ENCODE results near the gene FABP6.

The FABP6 gene

DNA sequence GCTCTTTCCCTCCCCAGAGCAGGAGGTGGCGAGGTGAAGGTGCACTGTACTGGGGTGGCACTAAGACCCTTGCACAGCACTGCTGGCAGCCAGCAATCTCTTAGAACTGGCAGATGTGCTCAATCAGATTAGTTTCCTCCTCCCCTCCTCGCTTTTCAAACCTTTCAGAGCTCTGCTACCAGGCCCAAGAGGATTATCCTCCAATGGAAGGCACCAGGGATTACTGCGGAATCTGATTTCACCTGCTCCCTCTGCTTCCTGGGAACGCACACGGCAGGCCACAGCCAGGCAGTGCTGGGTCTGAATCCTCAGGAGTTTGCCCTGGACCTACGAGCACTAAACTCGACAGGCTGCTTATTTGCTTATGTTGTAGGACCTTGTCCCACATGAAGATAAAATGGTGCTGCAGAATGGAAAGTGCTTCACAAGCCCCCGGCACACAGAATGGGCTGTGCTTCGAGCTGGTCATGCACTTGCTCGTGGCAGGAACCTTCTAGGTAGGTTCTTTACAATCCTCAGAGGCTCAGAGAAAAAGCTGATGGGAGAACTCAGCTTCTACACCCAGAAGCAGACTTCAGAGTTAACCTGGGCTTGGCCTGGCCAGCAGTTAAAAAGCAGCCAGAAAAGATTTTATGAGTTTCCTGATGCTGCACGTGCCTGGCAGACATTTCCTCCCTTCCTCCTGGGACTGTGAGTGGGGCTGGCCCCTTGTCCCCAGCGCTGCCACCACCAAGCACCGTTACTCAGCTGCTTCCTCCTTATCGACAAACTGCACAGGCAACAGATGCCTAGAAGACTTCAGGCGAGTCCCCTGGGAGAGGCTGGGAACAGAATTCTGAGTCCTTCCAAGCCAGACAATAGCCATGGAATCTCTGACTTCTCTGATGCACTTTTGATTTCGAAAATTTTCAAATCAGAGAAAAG is 33.1 kb downstream of the FABP6 start:
- Mint-ChIP-seq H3K4me3 (no peak overlapping the region), H3K9me3 (no peaks in the 10 kb centered on the region), H3K4me1 (ENCODE audit: low read depth) (peaks cover 4% of the 10 kb centered on the region), H3K36me3 (ENCODE audit: low read depth) (no peaks in the 10 kb centered on the region), H3K27me3 (peaks cover 14% of the 10 kb centered on the region), H3K27ac (no peak overlapping the region)
- DNase-seq = no peak

DNA sequence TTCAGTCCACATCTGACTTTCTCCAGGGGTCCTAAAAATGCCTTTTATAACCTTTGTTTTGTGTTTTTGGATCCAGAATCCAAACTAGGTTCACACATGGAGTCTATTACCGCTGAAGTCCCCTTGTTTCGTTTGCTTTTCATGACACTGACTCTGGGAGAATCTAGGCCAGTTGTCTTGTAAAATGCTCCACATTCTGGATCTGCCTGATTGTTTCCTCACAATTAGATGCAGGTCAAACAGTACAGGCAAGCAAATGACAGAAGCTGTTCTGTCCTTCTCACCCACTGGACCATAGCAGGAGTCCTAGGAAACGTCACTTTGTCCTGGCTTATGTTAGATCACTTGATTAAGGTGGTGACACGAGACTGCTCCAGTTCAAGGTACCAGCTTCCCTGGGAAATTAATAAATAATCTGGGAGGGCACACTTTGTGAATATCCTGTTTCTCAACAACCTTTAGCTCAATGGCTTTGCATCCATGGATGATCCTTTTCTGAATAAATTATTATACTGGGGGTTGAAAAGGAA is 34.1 kb downstream of the FABP6 start:
- Mint-ChIP-seq H3K27ac (no peak overlapping the region), H3K9me3 (no peaks in the 10 kb centered on the region), H3K27me3 (peaks cover 14% of the 10 kb centered on the region), H3K4me1 (ENCODE audit: low read depth) (peaks cover 4% of the 10 kb centered on the region), H3K36me3 (ENCODE audit: low read depth) (no peaks in the 10 kb centered on the region), H3K4me3 (no peak overlapping the region)
- no peak for DNase-seq

DNA sequence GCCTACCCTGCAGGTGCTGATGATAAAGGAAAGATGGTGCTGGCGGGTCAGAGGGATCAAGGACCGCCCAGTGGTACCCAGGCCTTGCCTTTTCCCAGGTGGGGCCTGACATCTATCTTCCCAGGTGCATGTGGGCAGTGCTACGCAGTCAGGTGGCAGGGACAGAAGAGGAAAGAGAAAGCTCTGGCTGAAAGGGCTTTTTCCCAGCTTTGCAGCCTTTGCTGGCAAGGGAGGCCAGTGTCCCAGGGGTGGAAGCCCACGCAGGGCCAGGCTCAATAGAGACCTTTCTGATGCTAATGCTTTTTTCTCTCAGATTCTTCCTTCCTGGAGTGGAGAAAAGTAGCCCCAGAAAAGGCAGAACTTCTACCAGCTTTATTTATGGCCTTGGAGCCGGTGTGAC is 36.7 kb downstream of the FABP6 start:
- Mint-ChIP-seq H3K27ac (no peak overlapping the region), H3K36me3 (ENCODE audit: low read depth) (no peaks in the 10 kb centered on the region), H3K4me3 (no peak overlapping the region), H3K9me3 (no peaks in the 10 kb centered on the region), H3K4me1 (ENCODE audit: low read depth) (peaks cover 6% of the 10 kb centered on the region), H3K27me3 (peaks cover 12% of the 10 kb centered on the region)
- no peak for DNase-seq

DNA sequence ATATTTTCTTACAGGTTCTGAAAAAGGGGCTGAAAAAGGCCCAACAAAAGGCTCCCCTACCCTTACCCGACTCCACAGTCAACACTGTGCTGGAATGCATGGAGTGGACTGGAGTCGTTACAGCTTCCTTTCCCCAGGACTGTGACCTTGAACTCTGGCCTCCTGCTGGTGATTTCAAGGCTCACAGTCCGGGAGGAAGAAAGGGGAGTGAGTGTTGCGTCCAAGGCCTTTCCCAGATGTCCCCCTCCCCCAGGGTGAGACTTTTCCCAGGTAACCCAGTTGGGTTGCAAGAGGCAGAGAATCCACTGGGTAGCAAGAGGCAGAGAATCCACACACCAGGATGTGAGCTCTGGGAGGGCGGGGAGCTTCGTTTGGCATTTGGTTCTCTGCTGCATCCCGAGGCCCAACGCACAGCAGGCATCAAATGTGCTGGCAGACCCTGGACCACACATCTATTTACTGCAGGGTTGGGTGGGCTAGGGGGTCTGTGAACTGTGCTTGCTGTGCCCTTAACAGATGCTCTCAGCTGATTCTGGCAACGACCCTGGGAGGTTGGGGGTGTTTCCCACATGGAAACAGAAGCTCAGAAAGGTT is 37.5 kb downstream of the FABP6 start:
- Mint-ChIP-seq H3K27me3 (peaks cover 6% of the 10 kb centered on the region), H3K27ac (no peak overlapping the region), H3K36me3 (ENCODE audit: low read depth) (no peaks in the 10 kb centered on the region), H3K4me1 (ENCODE audit: low read depth) (peaks cover 10% of the 10 kb centered on the region), H3K4me3 (no peak overlapping the region), H3K9me3 (no peaks in the 10 kb centered on the region)
- DNase-seq = no peak

DNA sequence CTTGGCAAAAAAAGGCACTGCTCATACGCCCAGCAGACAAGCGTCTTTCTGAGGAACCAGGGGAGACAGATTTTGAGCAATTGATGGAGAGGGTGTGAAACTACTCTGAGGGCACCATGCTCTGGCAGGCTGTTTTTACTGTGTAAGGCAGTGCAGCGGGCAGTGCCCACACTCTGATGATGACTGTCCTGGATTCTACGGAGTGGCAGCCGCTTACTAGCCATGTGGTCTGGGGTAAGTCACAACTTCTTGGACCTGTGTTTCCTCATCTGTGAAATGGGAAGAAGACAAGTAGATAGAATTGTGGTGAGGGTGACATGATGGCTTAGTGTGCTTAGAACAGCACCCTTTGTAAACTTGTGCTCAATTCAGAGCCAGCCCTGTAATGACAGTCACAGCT is 38.8 kb downstream of the FABP6 start:
- peaks cover 5% of the 10 kb centered on the region for H3K4me1 Mint-ChIP-seq (ENCODE audit: low read depth)
- DNase-seq = no peak
- no peak overlapping the region for H3K27ac Mint-ChIP-seq
- H3K36me3 Mint-ChIP-seq (ENCODE audit: low read depth) = no peaks in the 10 kb centered on the region
- no peaks in the 10 kb centered on the region for H3K9me3 Mint-ChIP-seq
- H3K27me3 Mint-ChIP-seq = peaks cover 4% of the 10 kb centered on the region
- no peak overlapping the region for H3K4me3 Mint-ChIP-seq

DNA sequence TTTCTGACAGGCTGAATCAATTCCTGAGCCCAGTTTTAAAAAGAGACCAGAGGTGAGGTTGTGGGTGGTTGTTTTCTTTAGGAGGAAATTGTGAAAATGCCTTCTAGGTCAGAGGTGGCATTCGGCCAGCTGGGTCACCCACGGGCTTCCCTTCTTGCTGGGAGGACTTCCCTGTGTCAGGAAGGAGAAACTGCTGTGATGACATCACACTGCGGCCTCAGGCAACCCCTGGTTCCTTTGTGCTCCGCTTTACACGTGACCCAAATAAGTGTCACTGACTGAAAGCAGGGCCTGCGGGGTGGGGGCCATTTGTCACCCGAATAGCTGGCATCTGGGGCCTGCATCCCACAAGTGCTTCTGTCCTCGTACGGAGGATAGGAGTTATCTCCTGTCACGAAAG is 39.7 kb downstream of the FABP6 start:
- no peak overlapping the region for H3K27ac Mint-ChIP-seq
- H3K4me3 Mint-ChIP-seq = no peak overlapping the region
- DNase-seq = no peak
- no peaks in the 10 kb centered on the region for H3K36me3 Mint-ChIP-seq (ENCODE audit: low read depth)
- peaks cover 5% of the 10 kb centered on the region for H3K4me1 Mint-ChIP-seq (ENCODE audit: low read depth)
- peaks cover 3% of the 10 kb centered on the region for H3K27me3 Mint-ChIP-seq
- H3K9me3 Mint-ChIP-seq = no peaks in the 10 kb centered on the region

DNA sequence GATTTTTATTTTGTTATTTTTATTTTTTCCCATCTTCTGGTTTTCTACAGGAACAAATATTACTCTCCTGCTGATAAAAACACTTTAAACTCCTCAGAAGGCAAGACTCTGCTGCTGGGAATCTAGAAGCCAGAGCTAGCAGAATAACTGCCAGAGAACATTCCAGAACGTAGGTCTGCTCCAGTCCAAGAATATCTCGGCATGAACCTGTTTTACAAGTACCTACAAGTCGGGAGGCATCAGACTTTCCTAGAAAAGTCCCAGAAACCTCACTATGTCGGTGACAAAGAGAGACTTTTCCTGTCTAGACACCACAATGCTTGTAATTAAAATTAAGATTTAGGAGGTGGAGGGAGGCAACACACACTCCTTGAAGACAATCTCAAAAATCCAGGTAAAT is 41.4 kb downstream of the FABP6 start:
- H3K9me3 Mint-ChIP-seq = no peaks in the 10 kb centered on the region

DNA sequence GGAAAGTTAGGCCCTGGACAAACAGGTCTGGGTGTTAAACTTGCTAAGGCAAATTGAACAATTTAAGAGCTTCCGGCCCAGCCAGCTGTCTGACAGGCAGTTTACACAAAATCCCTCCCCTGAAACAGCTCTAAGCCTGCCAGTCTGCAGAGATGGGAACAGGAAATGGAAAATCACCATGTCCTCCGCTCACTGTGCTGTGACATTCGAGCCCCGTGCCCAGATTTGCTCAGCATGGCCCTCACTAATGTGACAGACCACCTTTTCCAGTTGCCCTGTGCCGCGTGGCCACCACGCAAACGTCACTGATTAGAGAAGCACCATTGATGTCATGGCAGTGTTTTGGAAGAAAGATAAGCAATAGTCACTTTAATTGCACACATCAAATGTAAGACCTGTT is 42.1 kb downstream of the FABP6 start:
- Mint-ChIP-seq H3K4me3 (no peak overlapping the region), H3K27ac (no peak overlapping the region), H3K27me3 (peaks cover 3% of the 10 kb centered on the region), H3K36me3 (ENCODE audit: low read depth) (no peaks in the 10 kb centered on the region), H3K9me3 (no peaks in the 10 kb centered on the region), H3K4me1 (ENCODE audit: low read depth) (peaks cover 5% of the 10 kb centered on the region)
- no peak for DNase-seq

More for the DNA sequence above, 41.4 kb downstream of the FABP6 start:
- H3K27ac Mint-ChIP-seq = no peak overlapping the region
- peaks cover 3% of the 10 kb centered on the region for H3K27me3 Mint-ChIP-seq
- H3K4me1 Mint-ChIP-seq (ENCODE audit: low read depth) = peaks cover 5% of the 10 kb centered on the region
- H3K36me3 Mint-ChIP-seq (ENCODE audit: low read depth) = no peaks in the 10 kb centered on the region
- DNase-seq = no peak
- H3K4me3 Mint-ChIP-seq = no peak overlapping the region

DNA sequence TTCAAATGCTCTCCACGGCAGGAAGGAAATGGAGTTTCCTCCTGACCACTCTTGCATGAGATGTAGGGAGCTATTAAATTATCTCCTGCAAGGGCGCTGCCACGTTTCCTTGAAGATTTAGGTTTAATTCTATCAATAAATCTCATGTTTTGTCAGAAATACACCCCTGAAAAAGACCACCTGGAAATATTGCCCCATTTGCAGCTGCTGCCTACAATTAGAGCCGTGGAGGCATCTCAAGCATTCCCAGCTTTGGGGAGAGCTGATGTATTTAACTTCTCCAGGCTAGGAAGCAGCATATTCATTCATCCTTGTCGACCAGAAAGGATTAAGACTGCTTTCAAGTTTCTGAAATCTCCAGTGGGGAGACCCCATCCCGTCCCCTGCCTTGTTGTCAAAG is 42.5 kb downstream of the FABP6 start:
- H3K4me3 Mint-ChIP-seq = no peak overlapping the region
- peaks cover 5% of the 10 kb centered on the region for H3K4me1 Mint-ChIP-seq (ENCODE audit: low read depth)
- no peak overlapping the region for H3K27ac Mint-ChIP-seq
- H3K36me3 Mint-ChIP-seq (ENCODE audit: low read depth) = no peaks in the 10 kb centered on the region
- H3K9me3 Mint-ChIP-seq = no peaks in the 10 kb centered on the region
- no peak for DNase-seq
- H3K27me3 Mint-ChIP-seq = peaks cover 3% of the 10 kb centered on the region

DNA sequence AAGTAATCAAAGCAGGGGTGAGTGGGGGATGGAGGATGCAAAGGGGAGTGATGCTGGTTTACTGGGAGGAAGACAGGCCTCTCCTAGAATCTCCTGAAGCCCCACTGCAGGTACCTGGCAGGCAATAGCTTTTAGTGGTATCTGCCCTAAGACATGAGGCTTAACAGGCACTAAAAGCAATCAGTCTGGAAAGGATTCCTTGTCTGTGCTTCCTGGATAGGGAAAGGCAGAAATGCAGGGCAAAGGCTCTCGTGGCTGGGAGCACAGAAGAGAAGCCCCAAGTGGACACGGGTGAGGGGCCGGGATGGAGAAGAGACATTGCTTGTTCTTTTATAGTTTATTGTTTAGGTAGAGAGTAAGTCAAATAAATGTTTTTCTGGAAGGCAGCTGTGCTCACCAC is 43.0 kb downstream of the FABP6 start:
- H3K4me3 Mint-ChIP-seq = no peak overlapping the region
- peaks cover 5% of the 10 kb centered on the region for H3K4me1 Mint-ChIP-seq (ENCODE audit: low read depth)
- no peaks in the 10 kb centered on the region for H3K9me3 Mint-ChIP-seq
- peaks cover 3% of the 10 kb centered on the region for H3K27me3 Mint-ChIP-seq
- no peaks in the 10 kb centered on the region for H3K36me3 Mint-ChIP-seq (ENCODE audit: low read depth)
- no peak for DNase-seq
- H3K27ac Mint-ChIP-seq = no peak overlapping the region

DNA sequence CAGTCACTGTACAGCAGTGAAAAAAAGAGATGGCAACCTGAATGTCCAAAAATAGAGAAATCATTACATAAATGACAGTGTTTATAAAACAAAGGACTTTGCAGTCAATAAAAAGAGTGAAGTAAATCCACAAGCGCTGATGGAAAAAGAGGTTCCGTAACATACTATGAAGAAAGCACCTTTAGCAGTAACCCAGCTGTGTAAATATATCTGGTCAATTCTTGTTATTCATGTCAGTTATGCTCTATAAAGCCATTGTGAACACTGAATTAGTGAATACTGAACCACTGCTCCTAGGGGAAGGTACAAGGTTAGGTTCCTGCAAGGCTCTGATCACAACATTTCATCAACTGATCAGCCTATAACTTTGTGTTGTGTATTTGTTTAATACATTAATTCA is 43.6 kb downstream of the FABP6 start:
- Mint-ChIP-seq H3K4me1 (ENCODE audit: low read depth) (peaks cover 5% of the 10 kb centered on the region), H3K36me3 (ENCODE audit: low read depth) (no peaks in the 10 kb centered on the region), H3K9me3 (no peaks in the 10 kb centered on the region), H3K4me3 (no peak overlapping the region), H3K27me3 (peaks cover 3% of the 10 kb centered on the region), H3K27ac (no peak overlapping the region)
- no peak for DNase-seq

DNA sequence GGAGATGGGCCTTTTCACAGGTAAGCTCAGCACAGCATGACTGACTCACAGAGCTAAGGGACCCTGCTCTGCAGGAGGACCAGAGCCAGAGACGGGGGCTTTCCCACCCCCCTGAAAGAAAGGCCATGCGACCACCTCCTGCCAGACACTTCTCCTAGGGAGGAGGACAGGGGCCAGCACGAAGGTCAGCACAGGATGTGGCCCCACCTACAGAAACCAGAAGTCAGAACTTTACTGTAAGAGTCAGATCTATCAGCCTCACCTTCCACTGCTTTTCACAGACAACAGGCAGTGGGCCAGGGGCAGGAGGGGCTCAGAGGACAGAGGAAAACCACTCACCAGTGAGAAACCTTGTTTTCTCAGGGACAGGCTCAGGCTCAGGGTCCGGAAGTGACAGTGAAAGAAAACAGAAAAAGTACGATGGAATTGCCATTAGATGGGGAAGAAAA is 45.2 kb downstream of the FABP6 start:
- no peaks in the 10 kb centered on the region for H3K36me3 Mint-ChIP-seq (ENCODE audit: low read depth)
- no peak overlapping the region for H3K27ac Mint-ChIP-seq
- no peak overlapping the region for H3K4me3 Mint-ChIP-seq
- no peaks in the 10 kb centered on the region for H3K9me3 Mint-ChIP-seq
- H3K4me1 Mint-ChIP-seq (ENCODE audit: low read depth) = peaks cover 5% of the 10 kb centered on the region
- no peak for DNase-seq
- peaks cover 2% of the 10 kb centered on the region for H3K27me3 Mint-ChIP-seq

DNA sequence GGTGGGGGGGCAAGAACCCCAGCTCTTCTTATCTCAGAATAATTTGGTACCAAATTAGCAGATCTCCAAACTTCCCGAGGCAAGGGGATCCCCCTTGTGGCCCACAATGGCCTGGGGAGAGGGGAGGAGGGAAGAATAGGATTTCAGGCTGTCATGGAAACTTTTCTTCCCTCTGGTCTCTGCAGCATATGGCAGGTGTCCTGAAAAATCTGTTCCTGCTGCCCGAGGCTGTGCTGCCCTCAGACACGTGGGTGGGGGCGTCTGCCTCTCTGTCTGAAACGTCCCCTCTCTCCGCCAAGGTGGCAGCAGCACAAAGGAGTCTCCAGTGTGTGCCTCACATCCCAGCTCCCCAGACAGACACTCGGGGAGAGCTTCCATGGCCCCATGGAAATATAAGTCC is 49.0 kb downstream of the FABP6 start:
- H3K4me1 Mint-ChIP-seq (ENCODE audit: low read depth) = no peaks in the 10 kb centered on the region
- no peak overlapping the region for H3K4me3 Mint-ChIP-seq
- H3K27ac Mint-ChIP-seq = no peak overlapping the region
- H3K27me3 Mint-ChIP-seq = no peaks in the 10 kb centered on the region
- no peaks in the 10 kb centered on the region for H3K9me3 Mint-ChIP-seq
- DNase-seq = no peak
- no peaks in the 10 kb centered on the region for H3K36me3 Mint-ChIP-seq (ENCODE audit: low read depth)

DNA sequence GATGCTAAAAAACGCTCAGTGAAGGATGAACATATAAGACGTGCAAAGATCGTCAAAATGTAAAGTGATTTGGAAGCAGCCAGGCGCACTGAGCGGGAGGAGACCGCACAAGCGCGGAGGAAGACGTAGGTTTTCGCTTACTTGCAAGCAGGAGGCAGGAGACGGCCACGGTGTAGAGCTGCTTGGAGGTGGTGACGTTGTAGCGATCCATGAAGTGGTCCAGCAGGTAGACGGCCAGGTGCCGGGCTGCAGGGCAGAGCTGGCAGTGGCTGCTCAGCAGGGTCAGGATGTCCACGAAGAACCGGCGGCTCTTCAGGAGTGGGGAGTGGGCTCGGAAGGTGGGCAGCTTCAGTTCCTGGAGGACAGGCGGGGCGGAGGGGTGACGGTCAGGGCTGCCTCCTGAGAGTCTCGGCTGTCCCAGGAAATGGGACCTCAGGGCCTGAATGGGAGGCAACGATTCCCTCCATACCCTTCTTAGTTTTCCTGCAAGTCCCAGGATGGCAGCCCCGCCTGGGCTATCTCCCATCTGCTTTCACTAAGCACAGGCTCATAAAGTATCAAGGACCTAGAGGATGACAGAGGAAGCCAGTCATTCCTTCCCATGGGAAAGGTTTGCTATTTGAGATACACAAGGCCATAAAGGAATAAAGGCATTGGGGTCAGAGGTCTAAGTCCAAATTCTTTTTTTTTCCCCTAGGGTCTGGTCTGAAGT is 51.2 kb downstream of the FABP6 start:
- no peaks in the 10 kb centered on the region for H3K4me1 Mint-ChIP-seq (ENCODE audit: low read depth)
- no peaks in the 10 kb centered on the region for H3K36me3 Mint-ChIP-seq (ENCODE audit: low read depth)
- no peak overlapping the region for H3K27ac Mint-ChIP-seq
- no peak for DNase-seq
- H3K9me3 Mint-ChIP-seq = no peaks in the 10 kb centered on the region
- H3K27me3 Mint-ChIP-seq = no peaks in the 10 kb centered on the region
- no peak overlapping the region for H3K4me3 Mint-ChIP-seq

DNA sequence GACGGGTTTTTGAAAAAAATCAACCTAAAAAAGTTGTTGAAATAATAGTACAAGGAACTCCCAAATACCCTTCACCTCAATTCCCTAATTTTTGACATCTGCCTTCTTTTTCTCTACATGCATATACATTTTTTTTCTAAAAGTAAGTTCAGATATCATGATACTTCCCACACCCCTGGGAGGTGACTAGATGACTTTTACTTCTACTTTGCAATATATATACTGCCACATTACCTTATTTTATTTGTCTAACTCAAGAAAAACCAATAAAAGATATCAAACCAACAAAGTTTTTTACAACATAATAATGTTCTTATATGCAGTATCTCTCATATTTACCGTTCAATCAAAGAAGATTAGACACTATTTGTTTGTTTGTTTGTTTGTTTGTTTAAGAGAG is 52.0 kb downstream of the FABP6 start:
- H3K27ac Mint-ChIP-seq = no peak overlapping the region
- no peak for DNase-seq
- H3K27me3 Mint-ChIP-seq = no peaks in the 10 kb centered on the region
- H3K4me1 Mint-ChIP-seq (ENCODE audit: low read depth) = no peaks in the 10 kb centered on the region
- no peaks in the 10 kb centered on the region for H3K9me3 Mint-ChIP-seq
- no peak overlapping the region for H3K4me3 Mint-ChIP-seq
- H3K36me3 Mint-ChIP-seq (ENCODE audit: low read depth) = no peaks in the 10 kb centered on the region
